H1 (cell line): ENCODE data around the gene NLRP10. TPM values are rescaled to one million over a fixed set of nuclear protein-coding genes. Genes with fewer than 3 reads are reported as not detected.
A peak's percentile ranks its signal among the peaks of the same experiment; 100 is the strongest.

ENCODE experiments used
- CTCF ChIA-PET: fragments of 300-600 bp; sonication (Branson Sonifier 250); formaldehyde crosslinking; loops from one replicate; lab custom pipeline; 2021; ENCODE audit not compliant: partially characterized antibody; lab: Charles Lee
- POLR2A ChIA-PET: fragments of 300-600 bp; sonication (Branson Sonifier 250); formaldehyde crosslinking; loops from one replicate; lab custom pipeline; 2021; ENCODE audit warnings: inconsistent platforms; ENCODE audit not compliant: partially characterized antibody; lab: Charles Lee
- DNase-seq, 2 experiments: peaks; one replicate each; pipeline versions ENCODE4 v3.0.0 to v3.0.0-alpha.2; 2010 to 2022; ENCODE audit warnings: low spot score in 2 of 2, low read depth in 1 of 2, mixed read lengths in 1 of 2
- FAIRE-seq: peaks from 2 replicates; lab custom pipeline; 2011; peaks lifted over from hg19 to GRCh38; lab: Jason Lieb, UNC
- H2AFZ ChIP-seq: 2 replicates; pipeline ENCODE4 v1.8.1; 2012; ENCODE audit warnings: low read length, inconsistent platforms
- H2AK5ac ChIP-seq: 2 replicates; pipeline ENCODE4 v1.6.1; 2013; ENCODE audit warnings: low read depth, low read length
- H2BK120ac ChIP-seq: replicated peaks from 2 replicates; pipeline ENCODE3; 2013; ENCODE audit warnings: low read depth, low read length, inconsistent platforms
- H2BK12ac ChIP-seq: 2 replicates; pipeline ENCODE4 v1.6.1; 2013; ENCODE audit warnings: low read depth, low read length
- H2BK15ac ChIP-seq: 2 replicates; pipeline ENCODE4 v1.6.1; 2013; ENCODE audit warnings: low read length
- H2BK20ac ChIP-seq: 2 replicates; pipeline ENCODE4 v1.6.1; 2013; ENCODE audit warnings: low read length
- H2BK5ac ChIP-seq: 2 replicates; pipeline ENCODE4 v1.6.1; 2013; ENCODE audit warnings: low read depth, low read length
- H3K14ac ChIP-seq: 2 replicates; pipeline ENCODE4 v1.6.1; 2013; ENCODE audit warnings: inconsistent platforms; ENCODE audit not compliant: insufficient read length
- H3K18ac ChIP-seq: 2 replicates; pipeline ENCODE4 v1.6.1; 2013; ENCODE audit warnings: low read length; ENCODE audit errors: extremely low read depth
- H3K23ac ChIP-seq: 2 replicates; pipeline ENCODE4 v1.6.1; 2013; ENCODE audit warnings: inconsistent platforms; ENCODE audit not compliant: insufficient read length
- H3K23me2 ChIP-seq: 2 replicates; pipeline ENCODE4 v1.6.1; 2013; ENCODE audit warnings: low read depth, low read length
- H3K27ac ChIP-seq: 2 replicates; pipeline ENCODE4 v1.6.1; 2011; ENCODE audit warnings: low read depth, low read length, inconsistent platforms
- H3K27me3 ChIP-seq, 4 experiments: replicated peaks in 1 of 4; 1 replicate in 1 of 4; 2 replicates in 3 of 4; pipeline versions ENCODE4 v1.6.1 to v1.8.1; 2011 to 2013; ENCODE audit warnings: low read length in 3 of 4, mild to moderate bottlenecking in 3 of 4, inconsistent platforms in 2 of 4, mixed read lengths in 2 of 4, moderate library complexity in 1 of 4; ENCODE audit not compliant: control insufficient read depth in 3 of 4, insufficient read depth in 3 of 4; ENCODE audit errors: extremely low read depth in 1 of 4
- H3K36me3 ChIP-seq, 4 experiments: 2 replicates each; pipeline versions ENCODE4 v1.6.1 to v1.8.1; 2011 to 2013; ENCODE audit warnings: mild to moderate bottlenecking in 4 of 4, low read length in 3 of 4, moderate library complexity in 2 of 4, control low read depth in 1 of 4, inconsistent platforms in 1 of 4; ENCODE audit not compliant: insufficient read depth in 4 of 4, control insufficient read depth in 2 of 4
- H3K4ac ChIP-seq: replicated peaks from 2 replicates; pipeline ENCODE3; 2013; ENCODE audit warnings: low read length, low read depth, mixed read lengths, inconsistent platforms; ENCODE audit not compliant: insufficient read length
- H3K4me1 ChIP-seq, 4 experiments: replicated peaks in 1 of 4; 1 replicate in 1 of 4; 2 replicates in 3 of 4; pipeline versions ENCODE4 v1.6.1 to v1.8.1; 2011 to 2013; ENCODE audit warnings: low read length in 3 of 4, inconsistent platforms in 2 of 4, mixed read lengths in 1 of 4; ENCODE audit not compliant: insufficient read depth in 4 of 4, control insufficient read depth in 3 of 4
- H3K4me2 ChIP-seq, 2 experiments: 2 replicates each; pipeline versions ENCODE4 v1.6.1 to v1.8.1; 2011 to 2013; ENCODE audit warnings: low read depth in 2 of 2, low read length in 2 of 2, control low read depth in 1 of 2, inconsistent platforms in 1 of 2, mild to moderate bottlenecking in 1 of 2; ENCODE audit not compliant: insufficient read depth in 1 of 2
- H3K4me3 ChIP-seq, 4 experiments: fragments of 200-600, 300-600 bp in 1 of 4; sonication (generic), shearing (Covaris generic), sonication (Bioruptor Twin) in 1 of 4; 2 replicates each; pipeline versions ENCODE4 v1.5.1 to v1.8.1; 2011 to 2016; ENCODE audit warnings: low read length in 4 of 4, low read depth in 3 of 4, control low read depth in 2 of 4, inconsistent platforms in 2 of 4, mild to moderate bottlenecking in 2 of 4, mixed read lengths in 1 of 4, moderate library complexity in 1 of 4; ENCODE audit not compliant: insufficient read depth in 2 of 4; ENCODE audit errors: extremely low read depth in 1 of 4
- H3K56ac ChIP-seq: replicated peaks from 2 replicates; pipeline ENCODE3; 2013; ENCODE audit warnings: low read depth, mild to moderate bottlenecking, mixed read lengths, low read length, inconsistent platforms; ENCODE audit not compliant: insufficient read length
- H3K79me1 ChIP-seq: 2 replicates; pipeline ENCODE4 v1.6.1; 2013; ENCODE audit warnings: low read depth, low read length, control low read depth
- H3K79me2 ChIP-seq, 2 experiments: 2 replicates each; pipeline versions ENCODE4 v1.6.1 to v1.8.1; 2012 to 2013; ENCODE audit warnings: low read length in 2 of 2, mild to moderate bottlenecking in 2 of 2, inconsistent platforms in 1 of 2; ENCODE audit not compliant: insufficient read depth in 2 of 2, control insufficient read depth in 1 of 2
- H3K9ac ChIP-seq, 4 experiments: replicated peaks in 1 of 4; 1 replicate in 1 of 4; 2 replicates in 3 of 4; pipeline versions ENCODE4 v1.6.1 to v1.8.1; 2011 to 2013; ENCODE audit warnings: low read depth in 3 of 4, low read length in 3 of 4, control low read depth in 2 of 4, mild to moderate bottlenecking in 2 of 4, moderate library complexity in 2 of 4, inconsistent platforms in 1 of 4; ENCODE audit errors: extremely low read depth in 1 of 4
- H3K9me3 ChIP-seq, 2 experiments: 2 replicates each; pipeline versions ENCODE4 v1.6.1 to v1.8.1; 2012 to 2013; ENCODE audit warnings: mild to moderate bottlenecking in 2 of 2, moderate library complexity in 2 of 2, control low read depth in 1 of 2, inconsistent platforms in 1 of 2, low read depth in 1 of 2, low read length in 1 of 2, mixed read lengths in 1 of 2; ENCODE audit not compliant: insufficient read depth in 2 of 2
- H4K20me1 ChIP-seq, 2 experiments: replicated peaks in 1 of 2; 2 replicates each; pipeline versions ENCODE3 to v1.8.1; 2011 to 2013; ENCODE audit warnings: inconsistent platforms in 2 of 2, low read length in 2 of 2, mild to moderate bottlenecking in 1 of 2; ENCODE audit not compliant: insufficient read depth in 2 of 2, control insufficient read depth in 1 of 2
- H4K5ac ChIP-seq: 2 replicates; pipeline ENCODE4 v1.6.1; 2013; ENCODE audit warnings: low read length, low read depth, mixed read lengths, inconsistent platforms; ENCODE audit not compliant: insufficient read length
- H4K8ac ChIP-seq: 2 replicates; pipeline ENCODE4 v1.8.0; 2013; ENCODE audit warnings: mild to moderate bottlenecking, moderate library complexity, low read length, inconsistent platforms; ENCODE audit not compliant: insufficient read depth; ENCODE audit errors: extremely low read depth
- H4K91ac ChIP-seq: replicated peaks from 2 replicates; pipeline ENCODE3; 2013; ENCODE audit warnings: low read length, mixed read lengths, inconsistent platforms; ENCODE audit not compliant: insufficient read length
- CTBP2 ChIP-seq: IDR thresholded peaks from 2 replicates; pipeline ENCODE4 v1.7.0; 2011; ENCODE audit warnings: borderline replicate concordance, mild to moderate bottlenecking, moderate library complexity, mixed read lengths, low read length; ENCODE audit not compliant: insufficient read depth, insufficient read length
- CTCF ChIP-seq, 3 experiments: IDR thresholded peaks; 1 replicate in 2 of 3; 2 replicates in 1 of 3; pipeline versions ENCODE4 v1.5.1 to v1.6.1; 2011; ENCODE audit warnings: low read length in 3 of 3, mild to moderate bottlenecking in 3 of 3, inconsistent platforms in 2 of 3, low read depth in 1 of 3, moderate library complexity in 1 of 3; ENCODE audit not compliant: insufficient read depth in 1 of 3; ENCODE audit errors: control extremely low read depth in 1 of 3
- E2F6 ChIP-seq: IDR thresholded peaks from 2 replicates; pipeline ENCODE4 v1.6.1; 2012; ENCODE audit warnings: inconsistent platforms
- EGR1 ChIP-seq: IDR thresholded peaks from 2 replicates; pipeline ENCODE4 v1.6.1; 2011; ENCODE audit warnings: low read depth, low read length, borderline replicate concordance
- FOSL1 ChIP-seq: IDR thresholded peaks from 2 replicates; pipeline ENCODE4 v1.6.1; 2011; ENCODE audit warnings: mild to moderate bottlenecking, low read depth, low read length, moderate library complexity; ENCODE audit not compliant: insufficient read depth
- GABPA ChIP-seq: IDR thresholded peaks from 2 replicates; pipeline ENCODE4 v1.6.1; 2011; ENCODE audit warnings: mild to moderate bottlenecking, low read length, moderate library complexity, borderline replicate concordance; ENCODE audit not compliant: insufficient read depth
- KDM5A ChIP-seq: fragments of 200-600 bp; IDR thresholded peaks from 2 replicates; pipeline ENCODE4 v1.7.1; 2012; ENCODE audit warnings: mild to moderate bottlenecking, low read length, inconsistent platforms, mixed read lengths
- NRF1 ChIP-seq: IDR thresholded peaks from 2 replicates; pipeline ENCODE4 v1.6.1; 2011; ENCODE audit warnings: mild to moderate bottlenecking, low read depth, low read length, improper control_type of control experiment
- SIN3A ChIP-seq, 2 experiments: IDR thresholded peaks in 1 of 2; conservative IDR thresholded peaks in 1 of 2; 2 replicates each; pipeline ENCODE4 v1.6.1; 2011 to 2012; ENCODE audit warnings: low read length in 2 of 2, improper control_type of control experiment in 1 of 2, low read depth in 1 of 2, mild to moderate bottlenecking in 1 of 2
- YY1 ChIP-seq: IDR thresholded peaks from 2 replicates; pipeline ENCODE4 v1.6.1; 2011; ENCODE audit warnings: low read depth, mild to moderate bottlenecking, low read length
- polyA plus RNA-seq, 7 experiments: library from polyadenylated mRNA; depleted of rRNA in 3 of 7; stranded (reverse) in 5 of 7; unstranded in 2 of 7; fragments of >200 nt in 5 of 7; fragments of 200-250 nt in 2 of 7; gene quantifications; 1 replicate in 5 of 7; 2 replicates in 1 of 7; 4 replicates in 1 of 7; pipeline versions ENCODE4 v1.2.1 to v1.2.3, GENCODE V29; 2011 to 2013; ENCODE audit warnings: missing spikeins in 2 of 7, mixed read lengths in 2 of 7
- total RNA-seq: library from RNA; stranded (reverse); fragmentation: NEBNext Ultra II Directional; extraction: Animal tissue kit (Norgen Biotek cat#: 25700); gene quantifications from 2 replicates; pipeline ENCODE4 v1.2.1, GENCODE V29; 2021

NLRP10 gene
- total and polyA plus RNA-seq, 2 of the 8 experiments (the other 6 are each of a cell fraction or from before 2014, with no cell fraction given): 0.71 TPM; not detected in 1

GRCh38 chr11:7971846-7972245, 6.6 kb upstream of the NLRP10 start:
- DNase-seq (no peak), FAIRE-seq (no peak)
- no peaks in the 10 kb centered on the region for H3K79me1 ChIP-seq
- ChIA-PET CTCF (interaction anchor here (0.9 kb wide), 1 partner anchor 66 kb away, joined by 5 read pairs; no protein-coding TSS in a partner anchor), POLR2A (interaction anchor here (2.2 kb wide), 1 partner anchor 15 kb away, joined by 8 read pairs; the partner anchor contains the start of gene EIF3F)
- H3K56ac ChIP-seq: no peak overlapping the region
- no peaks in the 10 kb centered on the region for H3K79me2 ChIP-seq
- no peak overlapping the region for H3K9ac ChIP-seq
- H3K4ac ChIP-seq: no peak overlapping the region
- H2BK5ac ChIP-seq: peak overlapping the region; percentile 27; the same call in 1 of the 2 replicates
- H2AK5ac ChIP-seq: no peak overlapping the region
- H3K27me3 ChIP-seq: no peaks in the 10 kb centered on the region
- no peaks in the 10 kb centered on the region for H3K36me3 ChIP-seq
- H4K20me1 ChIP-seq: no peaks in the 10 kb centered on the region
- peak overlapping the region; percentile 1; the same call in 1 of the 2 replicates for H3K18ac ChIP-seq
- H3K4me2 ChIP-seq: no peak overlapping the region
- no peak overlapping the region for H2BK120ac ChIP-seq
- peak overlapping the region; percentile 61; the same call in 1 of the 2 replicates for H2BK12ac ChIP-seq
- H3K4me1 ChIP-seq: peaks cover 0 to 6% (median 3%) of the 10 kb centered on the region in 4 experiments; a peak in 3 of 7 replicates
- H4K8ac ChIP-seq: no peak overlapping the region
- H3K4me3 ChIP-seq: no peak overlapping the region
- H3K27ac ChIP-seq: no peak overlapping the region
- H3K23ac ChIP-seq: no peak overlapping the region
- H4K91ac ChIP-seq: no peak overlapping the region
- no peak overlapping the region for H4K5ac ChIP-seq
- no peaks in the 10 kb centered on the region for H3K23me2 ChIP-seq
- no peak overlapping the region for H3K14ac ChIP-seq
- H2AFZ ChIP-seq: no peak overlapping the region; the same call in 1 of the 2 replicates
- H2BK20ac ChIP-seq: peak overlapping the region; percentile 84; the same call in 1 of the 2 replicates
- H3K9me3 ChIP-seq: no peaks in the 10 kb centered on the region
- H2BK15ac ChIP-seq: peak overlapping the region; percentile 93
- TF ChIP-seq CTBP2 (no peak), EGR1 (no peak), SIN3A (conservative IDR thresholded peaks at IDR 0.05 in 1 of 2, IDR thresholded peaks at IDR 0.05 in 1 of 2; ENCODE audit: low read depth in 1 of 2, low read length in 2 of 2) (no peak), E2F6 (no peak), GABPA (no peak), NRF1 (no peak), YY1 (no peak), FOSL1 (no peak), KDM5A (no peak), CTCF (IDR thresholded peaks at IDR 0.05; ENCODE audit: control extremely low read depth in 1 of 3, insufficient read depth in 1 of 3, low read depth in 1 of 3, low read length in 3 of 3) (no peak)
